CD4-positive, alpha-beta T cell treated with Interleukin-17A for 1 hour (primary cell): ENCODE results near the gene C12orf43.

Experiments used
- DNase-seq: peaks from one replicate; pipeline ENCODE4 v3.0.0-alpha.2; 2020

C12orf43 gene

GRCh38 chr12:121026274-121027045, 10.2 kb upstream of the C12orf43 start:
- DNase-seq = no peak

- no peak for DNase-seq
These were observed 9.3 kb upstream of the C12orf43 start for GRCh38 chr12:121025442-121026226.

- no peak for DNase-seq
These were observed 7.5 kb upstream of the C12orf43 start for GRCh38 chr12:121023799-121024198.

DNA sequence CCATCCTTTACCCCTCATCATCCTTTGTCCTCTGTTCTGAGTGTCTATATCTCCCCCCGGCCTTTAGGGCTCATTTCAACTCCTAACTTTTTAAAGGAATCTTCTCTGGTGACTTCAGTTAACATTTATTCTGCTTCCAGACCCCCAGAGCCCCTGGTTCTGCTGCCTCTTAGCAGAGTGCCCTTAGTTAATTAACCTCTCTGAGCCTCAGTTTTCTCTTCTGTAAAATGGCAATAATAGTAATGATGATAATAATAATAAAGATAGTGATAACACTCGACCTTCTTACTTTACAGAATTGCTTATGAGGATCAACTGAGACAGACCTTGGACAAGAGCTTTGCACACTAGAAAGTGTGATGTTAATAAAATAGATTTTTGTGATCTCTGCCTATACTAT, 6.4 kb upstream of the C12orf43 start:
- no peak for DNase-seq

GRCh38 chr12:121021754-121022153, 5.5 kb upstream of the C12orf43 start:
- DNase-seq = no peak

GRCh38 chr12:121018860-121019617, 2.8 kb upstream of the C12orf43 start:
- DNase-seq = no peak

GRCh38 chr12:121017966-121018491, 1.7 kb upstream of the C12orf43 start:
- DNase-seq = no peak

GRCh38 chr12:121013715-121014114, 2.6 kb downstream of the C12orf43 start:
- DNase-seq = no peak

- no peak for DNase-seq
These were observed 4.5 kb downstream of the C12orf43 start for GRCh38 chr12:121011820-121012219.

DNA sequence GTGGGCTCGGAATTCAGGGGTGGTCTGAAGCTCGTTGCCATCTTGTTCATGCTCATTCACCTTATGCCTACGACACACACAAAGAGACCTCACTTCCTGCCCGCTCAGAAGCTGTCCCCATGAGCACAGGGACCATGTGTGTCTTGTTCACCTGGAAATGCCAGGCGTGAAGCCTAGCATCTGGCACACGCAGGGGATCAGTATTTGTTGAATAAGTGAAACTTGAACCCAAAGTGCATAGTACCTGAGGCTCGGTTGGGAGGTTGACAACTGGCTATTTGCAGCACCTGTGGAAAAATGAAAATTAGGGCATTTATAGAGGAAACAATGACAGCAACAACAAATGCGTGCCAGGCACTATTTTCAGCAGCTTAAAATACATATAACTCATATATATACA, 5.4 kb downstream of the C12orf43 start:
- DNase-seq = no peak

- no peak for DNase-seq
These were observed 6.5 kb downstream of the C12orf43 start for GRCh38 chr12:121009741-121010140.

GRCh38 chr12:121008347-121009098, 7.8 kb downstream of the C12orf43 start:
- no peak for DNase-seq

- peak; percentile 51 for DNase-seq
These were observed 10.9 kb downstream of the C12orf43 start for GRCh38 chr12:121005346-121005815.

DNA sequence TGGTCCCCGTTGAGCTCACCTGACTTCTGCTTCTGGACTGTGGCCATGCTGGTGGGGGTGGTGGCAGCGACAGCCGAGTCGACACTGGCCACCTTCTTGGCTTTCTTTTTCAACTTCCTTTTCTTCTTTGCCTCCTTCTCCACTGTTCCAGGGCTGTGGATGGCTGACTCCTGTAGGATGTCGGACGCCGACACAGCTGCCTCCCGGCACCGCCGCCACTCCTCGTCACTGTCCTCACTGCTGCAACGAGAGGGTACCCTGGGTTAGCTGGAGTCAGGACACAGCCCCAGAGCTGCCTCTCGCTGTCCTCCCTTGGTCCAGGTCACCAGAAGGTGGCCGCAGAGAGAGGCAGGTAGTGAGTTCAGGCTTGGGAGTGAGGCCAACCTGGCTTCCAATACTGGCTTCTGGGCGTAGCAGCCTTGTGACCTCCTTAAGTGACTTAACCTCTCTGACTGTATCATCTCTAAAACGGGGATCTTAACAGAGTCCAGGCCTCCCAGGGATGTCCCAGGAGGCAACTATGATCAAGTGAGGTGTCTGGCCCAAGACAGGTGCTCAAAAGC, 12.0 kb downstream of the C12orf43 start:
- no peak for DNase-seq

DNA sequence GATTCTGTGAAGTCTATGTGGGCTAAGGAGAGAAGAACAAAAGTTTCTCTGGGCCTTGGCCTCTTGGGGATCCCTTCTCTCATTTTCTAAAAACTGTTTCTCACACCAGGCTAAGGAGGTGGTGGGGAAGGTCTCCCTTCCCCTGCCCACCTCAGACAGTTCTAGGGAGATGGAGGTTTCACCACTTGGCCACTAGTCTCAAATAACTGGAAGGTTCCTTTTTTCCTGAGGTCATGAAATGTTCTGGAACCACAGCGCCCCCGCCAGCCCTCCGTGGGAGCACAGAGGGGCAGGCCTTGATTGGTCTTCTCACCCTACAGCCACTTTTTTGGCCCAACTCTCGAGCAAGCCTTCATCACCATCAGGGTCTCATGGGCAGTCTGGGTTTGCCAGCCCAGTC, 12.6 kb downstream of the C12orf43 start:
- no peak for DNase-seq

GRCh38 chr12:121001841-121002483, 14.3 kb downstream of the C12orf43 start:
- no peak for DNase-seq

DNA sequence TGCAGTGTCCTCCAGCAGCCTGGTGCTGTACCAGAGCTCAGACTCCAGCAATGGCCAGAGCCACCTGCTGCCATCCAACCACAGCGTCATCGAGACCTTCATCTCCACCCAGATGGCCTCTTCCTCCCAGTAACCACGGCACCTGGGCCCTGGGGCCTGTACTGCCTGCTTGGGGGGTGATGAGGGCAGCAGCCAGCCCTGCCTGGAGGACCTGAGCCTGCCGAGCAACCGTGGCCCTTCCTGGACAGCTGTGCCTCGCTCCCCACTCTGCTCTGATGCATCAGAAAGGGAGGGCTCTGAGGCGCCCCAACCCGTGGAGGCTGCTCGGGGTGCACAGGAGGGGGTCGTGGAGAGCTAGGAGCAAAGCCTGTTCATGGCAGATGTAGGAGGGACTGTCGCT, 15.2 kb downstream of the C12orf43 start:
- no peak for DNase-seq

GRCh38 chr12:121000530-121000929, 15.8 kb downstream of the C12orf43 start:
- DNase-seq = no peak

GRCh38 chr12:120999191-121000120, 16.8 kb downstream of the C12orf43 start:
- no peak for DNase-seq

GRCh38 chr12:120998435-120998834, 17.9 kb downstream of the C12orf43 start:
- DNase-seq = no peak
